ENCODE measurements around the gene SMYD2.
"Not testable (repeated sequence)": the region's sequence is repeated elsewhere in the genome, so short reads cannot be mapped to it uniquely, and the experiment has no call there.

SMYD2 gene

DNA sequence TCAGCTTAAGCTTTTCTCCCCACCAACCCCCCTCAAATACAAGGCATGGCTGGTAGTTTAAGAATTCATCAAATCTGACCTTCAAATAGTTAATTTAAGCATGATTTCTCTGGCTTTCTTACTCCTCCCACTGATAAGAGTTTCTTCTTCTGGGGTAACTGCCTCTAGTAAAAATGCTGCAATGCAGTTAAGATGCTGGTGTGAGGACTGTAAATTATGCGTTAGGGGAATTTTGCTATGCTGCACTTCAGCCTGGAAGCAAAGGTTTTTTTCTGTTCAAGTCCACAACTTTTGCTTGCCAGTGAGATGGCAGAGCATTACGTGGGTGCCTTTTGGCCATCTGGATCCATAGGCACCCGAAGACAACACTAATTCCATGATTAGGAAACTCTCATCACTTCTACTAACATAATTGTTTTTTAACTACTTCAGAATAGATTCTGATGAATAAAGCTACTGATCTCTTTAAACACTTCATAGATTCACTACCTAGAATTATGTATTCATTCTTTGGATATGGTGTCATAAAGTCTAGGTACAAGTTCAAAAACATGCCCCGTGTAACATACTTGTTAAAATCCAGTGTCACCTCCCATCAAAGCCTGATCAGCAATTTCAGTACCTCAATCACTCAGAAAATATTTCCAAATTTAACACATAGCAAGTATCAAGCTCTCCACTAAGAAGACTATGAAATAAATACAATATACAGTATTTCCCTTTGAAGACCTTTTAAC is 8.8 kb upstream of the SMYD2 start:
- no peak for DNase-seq (ENCODE audit: low spot score)

DNA sequence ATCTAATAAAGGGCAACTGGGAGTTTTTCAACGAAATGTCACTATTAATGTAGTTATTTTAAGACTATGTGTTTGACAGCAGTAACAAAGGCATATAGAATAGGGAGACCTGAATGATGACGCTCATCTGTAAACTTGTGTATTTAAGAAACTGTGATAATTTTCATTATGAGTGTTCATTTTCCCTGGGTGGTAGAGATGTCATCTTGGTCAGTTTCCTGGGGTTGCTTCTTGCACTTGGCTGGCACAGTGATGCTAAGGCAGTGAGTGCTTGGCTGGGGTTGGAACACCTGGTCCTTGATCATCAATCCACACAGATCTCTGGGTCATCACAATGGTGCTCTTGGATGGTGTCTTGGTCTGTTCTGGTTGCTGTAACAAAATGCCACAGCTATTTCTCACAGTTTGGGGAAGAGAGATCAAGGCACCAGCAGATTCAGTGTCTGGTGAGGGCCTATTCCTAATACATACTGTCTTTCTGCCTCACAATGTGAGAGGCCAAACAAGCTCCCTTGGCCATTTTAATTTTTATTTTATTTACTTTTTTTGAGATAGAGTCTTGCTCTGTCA is 7.9 kb upstream of the SMYD2 start:
- DNase-seq (ENCODE audit: low spot score), result no peak

DNA sequence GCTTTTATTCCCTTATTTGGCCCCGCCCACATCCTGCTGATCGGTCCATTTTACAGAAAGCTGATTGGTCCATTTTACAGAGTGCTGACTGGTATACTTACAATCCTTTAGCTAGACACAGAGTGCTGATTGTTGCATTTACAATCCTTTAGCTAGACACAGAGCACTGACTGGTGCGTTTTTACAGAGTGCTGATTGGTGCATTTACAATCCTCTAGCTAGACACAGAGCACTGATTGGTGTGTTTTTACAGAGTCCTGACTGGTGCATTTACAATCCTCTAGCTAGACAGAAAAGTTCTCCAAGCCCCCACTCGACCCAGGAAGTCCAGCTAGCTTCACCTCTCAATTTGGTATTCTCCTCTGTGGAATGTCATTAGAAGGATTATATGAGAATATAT is 5.3 kb upstream of the SMYD2 start:
- not testable (repeated sequence) for DNase-seq (ENCODE audit: low spot score)

DNA sequence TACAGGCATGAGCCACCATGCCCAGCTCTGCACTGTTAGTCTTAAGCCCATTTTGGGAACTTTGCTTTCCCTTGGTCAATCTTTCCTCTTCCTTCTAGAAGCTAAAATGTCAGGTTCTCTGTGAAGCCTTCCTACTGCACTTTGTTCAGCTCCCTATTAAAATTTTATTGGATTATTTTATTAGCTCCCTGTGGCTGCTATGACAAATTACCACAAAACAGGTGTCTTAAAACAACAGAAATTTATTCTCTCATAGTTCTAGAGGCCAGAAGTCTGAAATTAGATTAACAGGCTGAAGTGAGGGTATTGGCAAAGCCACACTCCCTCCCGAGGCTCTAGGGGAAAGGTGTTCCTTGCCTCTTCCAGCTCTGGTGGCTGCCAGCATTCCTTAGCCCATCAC is 4.2 kb upstream of the SMYD2 start:
- no peak for DNase-seq (ENCODE audit: low spot score)

DNA sequence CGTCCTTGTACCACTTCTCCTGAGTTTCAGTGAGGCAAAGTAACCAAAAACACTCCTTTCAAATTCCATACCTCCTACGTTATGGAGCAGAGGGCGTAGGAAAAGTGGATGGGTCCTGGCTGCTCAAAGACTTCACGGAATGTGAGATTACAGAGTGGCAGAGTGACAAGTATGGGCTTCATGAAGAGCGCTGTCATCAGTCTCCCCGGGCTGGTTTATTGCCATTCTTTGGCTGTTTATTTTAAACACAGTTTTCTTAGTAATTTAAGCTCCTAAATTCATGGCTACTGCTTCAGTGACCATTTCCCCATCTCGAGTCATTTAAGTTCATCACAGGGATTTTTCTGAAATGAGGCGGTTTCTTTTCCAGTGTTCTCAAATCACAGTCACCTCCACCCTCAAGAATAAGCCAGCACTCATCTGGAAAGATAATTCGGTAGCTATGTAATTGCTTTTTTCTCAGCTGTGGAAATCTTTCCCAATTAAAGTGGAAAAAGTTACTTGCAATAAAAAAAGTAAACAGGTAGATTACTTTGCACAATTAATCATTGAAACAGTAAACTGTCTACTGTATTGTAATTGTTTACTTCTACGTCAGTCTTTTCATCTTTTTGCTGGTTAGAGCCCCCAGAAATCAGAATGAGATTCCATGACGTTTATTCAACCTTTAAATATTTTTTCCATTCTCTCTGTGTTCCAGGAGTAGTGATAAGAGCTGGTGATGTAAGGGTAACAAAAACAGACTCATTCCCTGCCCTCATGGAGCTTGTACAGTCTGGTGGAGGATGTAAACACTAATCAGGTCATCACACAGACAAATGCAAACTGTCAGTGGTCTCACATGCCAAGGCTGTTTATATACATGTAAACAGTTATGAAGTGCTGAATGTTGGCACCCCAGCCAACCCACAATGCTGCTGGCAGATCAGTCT is 3.0 kb upstream of the SMYD2 start:
- DNase-seq (ENCODE audit: low spot score), result no peak

DNA sequence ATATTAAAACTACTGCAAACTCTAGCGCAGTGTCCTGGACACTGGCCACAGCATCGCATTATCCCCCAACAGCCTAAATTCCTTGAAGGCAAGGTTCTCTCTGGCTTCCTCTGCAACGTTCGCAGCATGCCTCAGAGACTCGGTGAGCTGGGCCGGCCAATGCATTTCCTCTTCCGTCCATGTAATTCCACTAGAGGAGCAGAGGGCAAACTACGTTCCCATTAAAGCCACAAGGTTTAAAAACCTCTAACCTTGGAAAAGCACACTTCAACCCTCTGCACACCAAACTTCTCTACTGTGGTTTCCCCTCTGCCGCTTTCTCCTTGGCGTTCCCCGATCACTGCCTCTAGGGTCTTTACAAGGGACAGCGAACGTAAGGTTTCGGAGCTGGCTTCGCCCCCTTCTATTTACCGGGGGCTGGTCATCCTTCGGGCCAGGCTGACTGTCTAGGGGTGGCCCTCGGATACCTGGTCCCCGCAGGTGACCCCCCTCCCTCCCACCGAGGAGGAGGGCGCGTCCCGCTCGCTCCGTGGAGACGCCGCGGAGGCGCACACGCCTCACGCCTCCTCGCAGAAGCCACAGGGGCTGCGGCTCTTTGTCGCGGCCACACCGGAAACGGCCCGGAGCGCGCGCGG is 456 bp upstream of the SMYD2 start:
- peak; percentile 51 for DNase-seq (ENCODE audit: low spot score)

DNA sequence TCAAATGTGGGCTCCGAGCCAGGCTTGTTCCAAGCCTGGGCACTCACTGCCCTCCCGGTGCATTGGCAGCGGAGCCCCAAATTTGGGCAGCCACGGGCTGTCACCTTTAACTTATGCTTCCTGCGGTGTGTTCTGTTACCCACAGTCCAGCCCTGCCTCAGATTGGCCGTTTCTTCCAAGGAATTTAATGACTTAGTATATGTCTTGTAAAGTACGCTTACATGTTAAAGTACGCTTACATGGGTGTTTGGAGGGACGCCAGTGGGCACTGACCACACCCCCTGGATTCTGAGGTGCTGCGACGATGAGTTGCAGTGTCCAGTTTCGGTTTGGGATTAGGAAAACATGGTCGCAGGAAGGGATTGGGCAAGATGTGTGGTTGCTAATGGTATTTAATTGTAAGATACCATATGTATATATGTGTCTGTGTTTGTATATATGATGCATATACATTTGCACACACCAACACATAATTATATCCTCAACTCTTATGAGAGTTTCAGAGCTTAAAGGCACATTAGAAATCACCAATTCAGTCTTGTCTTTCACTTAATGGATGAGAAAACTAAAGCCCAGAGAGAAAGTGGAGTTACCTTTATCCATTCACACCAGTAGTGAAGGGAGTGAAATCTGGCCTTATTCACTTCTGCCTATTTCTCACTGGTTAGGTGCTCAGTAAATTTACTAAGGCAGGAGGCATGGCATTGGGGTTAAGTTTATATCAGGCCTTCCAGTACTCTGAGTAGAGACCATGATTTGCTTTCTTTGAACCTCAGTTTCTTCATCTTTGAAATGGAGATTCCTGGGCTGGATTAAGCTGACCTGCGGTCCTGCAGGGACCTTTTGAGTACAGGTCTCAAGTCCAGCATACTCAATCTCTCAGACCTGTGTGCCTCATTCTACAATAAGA is 1.0 kb downstream of the SMYD2 start:
- DNase-seq (ENCODE audit: low spot score), result peak; percentile 26

DNA sequence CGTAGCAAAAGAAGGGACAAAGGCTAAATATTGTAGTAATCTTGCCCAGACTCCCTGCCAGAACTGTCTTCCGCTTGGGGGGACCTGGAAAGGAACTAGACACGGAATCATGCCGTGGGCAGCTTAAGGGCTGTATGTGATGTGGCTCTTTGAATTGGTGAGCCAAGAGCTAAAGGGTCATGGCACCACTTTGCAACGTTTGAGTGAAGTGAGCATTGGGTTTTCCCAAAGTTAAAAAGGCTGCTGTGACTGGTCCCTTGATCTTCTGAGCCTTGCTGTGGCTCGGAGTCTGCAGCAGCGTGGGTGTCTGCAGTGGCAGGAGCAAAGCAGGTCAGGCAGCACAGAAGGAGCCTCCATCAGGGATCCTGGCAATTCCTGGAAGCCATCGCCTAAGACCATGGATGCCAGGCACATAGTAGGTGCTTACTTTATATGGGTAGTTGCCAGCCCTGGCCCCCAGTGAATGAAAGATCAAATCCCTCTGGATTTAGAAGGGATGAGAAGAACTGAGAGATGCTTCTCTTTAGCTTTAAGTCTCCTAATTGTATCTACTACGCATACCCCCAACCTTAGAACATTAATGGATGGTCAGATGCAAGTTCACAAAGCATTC is 1.8 kb downstream of the SMYD2 start:
- no peak for DNase-seq (ENCODE audit: low spot score)

DNA sequence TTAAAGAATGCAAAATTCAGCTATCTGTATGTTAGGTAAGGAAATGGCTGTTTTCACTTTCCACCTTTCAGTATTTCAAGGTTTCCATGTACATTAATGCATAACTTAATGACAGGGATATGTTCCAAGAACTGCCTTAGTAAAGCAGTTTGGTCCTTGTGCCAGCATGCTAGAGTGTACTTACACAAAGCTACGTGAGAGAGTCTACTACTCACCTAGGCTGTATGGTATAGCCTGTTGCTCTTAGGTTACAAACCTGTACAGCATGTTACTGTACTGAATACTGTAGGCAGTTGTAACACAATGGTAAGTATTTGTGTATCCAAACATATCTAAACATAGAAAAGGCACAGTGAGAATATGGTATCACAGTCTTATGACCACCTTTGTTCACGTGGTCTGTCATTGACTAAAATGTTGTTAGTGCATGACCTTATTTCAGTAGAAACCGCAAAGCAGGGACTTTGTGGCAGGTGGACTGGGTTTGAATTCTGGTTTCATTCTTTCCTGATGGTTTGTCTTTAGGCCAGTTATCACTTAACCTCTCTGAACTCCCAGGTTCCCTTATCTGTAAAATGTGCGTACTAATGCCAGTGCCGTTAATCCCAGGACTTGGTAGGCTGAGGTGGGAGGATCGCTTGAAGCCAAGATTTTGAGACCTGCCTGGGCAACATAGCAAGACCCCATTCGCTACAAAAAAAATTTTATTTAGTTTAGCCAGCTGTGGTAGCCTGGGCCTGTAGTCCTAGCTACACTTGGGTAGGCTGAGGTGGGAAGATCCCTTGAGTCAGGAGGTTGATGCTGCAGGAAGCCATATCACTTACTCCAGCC is 4.9 kb downstream of the SMYD2 start:
- DNase-seq (ENCODE audit: low spot score), result no peak

DNA sequence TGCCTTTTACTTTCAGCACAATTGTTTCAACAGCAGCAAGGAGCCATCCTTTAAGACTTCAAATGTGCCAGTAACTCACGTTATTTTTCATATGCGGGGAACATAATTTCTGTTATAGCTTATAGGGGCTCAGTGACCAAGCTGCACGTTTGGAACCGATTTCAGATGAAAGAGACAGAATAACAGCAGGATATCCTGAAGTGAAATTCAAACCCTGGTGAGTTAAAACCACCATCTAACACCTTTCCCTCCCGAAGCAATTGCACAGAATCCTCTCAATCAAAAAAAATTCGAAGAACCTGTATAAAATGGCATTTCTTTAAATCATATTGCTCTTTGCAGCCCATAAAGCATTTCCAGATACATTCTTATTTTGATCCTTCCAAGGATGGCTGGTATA is 6.9 kb downstream of the SMYD2 start:
- no peak for DNase-seq (ENCODE audit: low spot score)

DNA sequence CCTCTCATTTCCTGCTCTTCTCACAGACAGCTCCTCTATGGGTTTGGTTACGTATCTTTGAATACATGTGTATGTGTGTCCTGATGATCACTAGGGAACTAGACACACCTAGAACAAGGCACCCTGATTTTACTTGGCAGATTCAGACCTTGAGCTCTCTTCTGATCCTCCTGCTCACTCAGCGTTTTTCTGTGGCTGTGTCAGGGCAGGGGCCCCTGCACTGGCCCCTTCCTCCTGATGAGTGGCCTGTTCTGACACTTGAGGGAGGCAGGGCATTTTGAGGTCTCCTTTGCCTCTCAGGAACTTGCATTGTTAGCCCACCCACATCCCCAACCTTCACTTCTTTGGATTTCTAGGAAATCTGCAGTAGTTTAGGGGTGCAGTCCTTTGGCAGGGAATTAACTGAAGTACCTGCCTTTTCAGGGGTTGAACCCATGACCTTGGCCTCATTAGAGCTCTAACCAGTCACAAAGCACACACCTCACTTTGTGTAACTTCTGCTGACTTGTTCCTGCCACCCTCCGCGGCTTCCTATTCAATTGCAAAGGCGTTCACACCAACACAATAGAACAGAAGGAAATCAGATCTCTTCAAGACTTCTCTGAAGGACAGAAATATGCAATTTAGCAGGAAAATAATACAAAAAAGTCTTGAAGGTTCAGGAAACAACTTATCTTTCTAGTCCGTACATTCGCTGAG is 8.8 kb downstream of the SMYD2 start:
- DNase-seq (ENCODE audit: low spot score), result peak; percentile 33

DNA sequence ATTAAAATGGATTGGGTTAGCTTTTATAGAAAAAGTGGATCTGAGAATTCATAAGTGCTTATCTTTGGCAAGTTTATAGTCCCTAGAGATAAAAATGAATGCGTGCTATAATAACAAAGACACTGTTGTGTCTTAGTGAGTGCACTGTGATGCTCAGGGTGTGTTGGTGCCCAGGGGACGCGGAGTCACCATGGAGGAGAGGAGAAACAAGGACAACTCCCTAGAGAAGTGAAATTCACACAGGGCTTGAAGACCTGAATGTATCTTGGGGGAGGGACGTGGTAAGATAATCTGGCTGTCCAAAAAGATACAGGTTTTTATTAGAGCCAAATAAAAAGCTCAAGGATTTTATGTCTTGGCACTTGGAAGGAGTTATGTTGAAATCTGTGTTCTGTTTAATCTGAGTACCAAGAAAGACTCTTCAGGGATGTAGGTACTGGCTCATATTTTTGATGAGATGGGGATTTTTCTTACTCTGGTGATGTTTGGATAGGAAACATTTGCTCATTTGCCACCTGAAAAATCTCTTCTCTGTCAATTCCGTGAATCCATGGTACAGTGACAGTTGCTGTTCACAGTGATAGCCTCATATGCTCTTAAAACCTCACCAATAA is 9.6 kb downstream of the SMYD2 start:
- no peak for DNase-seq (ENCODE audit: low spot score)

DNA sequence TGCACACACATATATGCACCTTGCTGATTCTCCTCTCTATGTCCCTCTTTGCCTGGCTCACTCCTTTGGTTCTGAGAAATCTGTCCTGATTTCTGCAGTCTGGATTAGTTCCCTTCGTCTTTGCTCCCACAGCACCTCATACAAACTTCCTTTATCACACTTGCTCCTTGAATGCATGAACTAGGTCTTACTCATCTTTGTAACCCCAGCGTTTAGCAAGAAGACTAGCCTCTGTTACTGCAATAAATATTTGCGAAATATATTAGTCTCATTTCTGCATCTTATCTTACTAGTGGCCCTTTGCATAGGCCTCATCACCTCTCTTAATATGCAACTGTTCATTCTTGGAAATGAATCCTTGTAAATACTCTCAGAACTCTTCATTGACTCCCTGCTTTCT is 11.4 kb downstream of the SMYD2 start:
- DNase-seq (ENCODE audit: low spot score), result no peak

DNA sequence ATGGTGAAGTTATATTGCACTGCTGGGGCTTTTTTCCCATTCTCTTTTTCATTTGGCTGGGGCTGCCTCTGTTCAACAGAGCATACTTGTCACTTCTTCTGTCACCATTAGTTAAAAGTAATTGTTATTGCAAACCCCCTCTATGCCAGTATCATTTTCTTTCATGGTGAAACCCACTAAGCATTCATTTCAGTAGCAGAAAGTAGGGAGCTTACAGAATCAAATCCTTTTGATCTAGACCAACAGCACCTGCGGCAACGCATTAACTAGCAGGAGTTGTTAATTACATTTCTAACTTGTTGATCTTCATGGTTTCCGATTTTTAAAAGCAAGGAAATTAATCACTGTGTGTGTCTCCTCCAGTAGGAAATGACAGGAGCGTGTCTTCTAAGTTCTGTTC is 15.0 kb downstream of the SMYD2 start:
- no peak for DNase-seq (ENCODE audit: low spot score)

DNA sequence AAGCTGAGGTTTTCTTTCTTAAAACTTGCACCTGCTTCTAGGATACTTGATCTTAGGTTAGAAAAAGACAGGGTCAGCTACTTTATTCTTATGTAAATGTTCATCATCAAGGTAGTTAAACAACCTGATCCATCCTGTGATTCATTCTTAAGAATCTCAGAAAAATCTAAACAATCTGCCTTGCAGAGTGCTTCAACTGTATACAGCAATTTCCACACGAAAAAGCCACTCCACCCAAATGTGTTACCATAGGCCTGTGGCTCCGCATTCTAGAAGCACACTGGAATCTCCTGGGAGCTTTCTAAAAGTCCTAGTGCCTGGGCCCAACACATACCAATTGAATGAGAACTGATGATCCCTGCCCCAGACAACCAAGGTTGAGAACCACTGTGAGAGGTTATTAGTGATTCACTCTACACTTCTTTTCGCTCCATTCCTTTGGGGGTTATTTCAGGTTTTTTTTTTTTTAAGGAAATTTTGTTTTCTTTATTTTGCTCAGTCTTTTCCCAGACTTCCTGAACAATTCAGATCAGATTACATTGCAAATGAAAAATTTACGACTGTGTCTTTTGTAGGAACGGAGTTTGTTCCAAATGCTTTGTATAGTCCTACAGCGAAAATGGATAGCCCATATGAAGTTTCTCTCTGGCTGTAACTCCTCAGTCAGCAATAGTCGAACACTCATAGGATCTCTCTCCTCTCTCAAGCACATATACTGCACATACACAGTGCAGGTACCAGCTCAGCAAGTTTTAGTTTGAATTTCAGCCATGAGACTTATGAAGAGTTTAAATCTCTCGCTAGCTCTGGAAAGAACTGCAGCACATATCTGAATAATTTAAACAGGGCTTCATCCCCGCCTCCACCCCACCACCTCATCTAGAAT is 16.1 kb downstream of the SMYD2 start:
- no peak for DNase-seq (ENCODE audit: low spot score)

DNA sequence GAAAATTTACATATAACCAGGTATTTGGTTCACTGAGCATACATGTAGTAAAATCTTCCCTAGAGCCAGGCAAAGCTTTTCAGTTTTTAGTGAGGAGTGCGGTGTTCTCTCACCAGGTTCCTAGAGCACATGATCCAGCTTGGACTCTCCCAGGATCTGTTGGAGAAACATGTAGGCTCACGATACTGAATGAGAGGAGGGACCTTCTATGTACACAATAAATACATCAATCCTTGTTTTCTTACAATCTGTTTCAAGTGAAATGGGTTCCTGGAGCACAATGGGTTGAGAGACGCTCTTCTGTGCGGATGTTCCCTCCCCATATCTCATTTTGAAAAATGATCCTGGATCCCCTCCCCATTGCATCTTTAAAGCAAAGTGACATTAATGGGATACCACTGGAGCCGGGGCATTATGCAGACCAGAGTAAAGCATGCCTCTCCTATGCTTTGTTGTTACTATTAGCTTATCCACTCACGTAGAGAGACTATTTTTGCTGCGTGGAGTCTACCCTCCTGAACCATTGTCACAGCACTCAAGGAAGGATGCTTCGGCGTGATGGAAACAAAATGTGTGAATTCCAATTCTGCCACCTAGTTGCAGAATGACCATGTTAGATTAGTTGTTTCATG is 19.3 kb downstream of the SMYD2 start:
- DNase-seq (ENCODE audit: low spot score), result no peak

DNA sequence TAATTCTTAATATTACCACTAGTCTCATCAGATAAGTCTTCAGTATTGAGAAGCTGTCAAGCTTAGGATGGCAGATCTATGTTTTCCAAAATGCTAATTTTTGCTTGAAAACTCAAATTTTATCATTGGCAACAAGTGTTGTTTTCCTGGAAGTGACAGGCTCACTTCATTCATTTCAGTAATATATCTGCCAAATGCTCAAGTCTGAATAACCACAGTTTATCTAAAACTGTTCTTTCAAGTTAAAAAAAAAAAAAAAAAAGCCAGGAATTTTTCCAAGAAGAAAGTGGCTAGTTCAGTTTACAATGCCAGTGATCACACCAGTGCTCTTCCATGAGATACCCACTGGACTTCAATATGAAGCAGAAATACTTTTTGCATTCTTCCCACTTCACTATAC is 20.6 kb downstream of the SMYD2 start:
- DNase-seq (ENCODE audit: low spot score), result no peak

Measured in kidney capillary endothelial cell (primary cell).